Nephron progenitor cell (in vitro differentiated cells): Measurements from ENCODE around the gene ZBTB46.
A peak's percentile ranks its signal among the peaks of the same experiment; 100 is the strongest.

ENCODE experiments used
- DNase-seq: peaks from one replicate; pipeline ENCODE4 v3.0.0; 2021
- H3K27ac Mint-ChIP-seq: 2 replicates; pipeline ENCODE4 v1.8.0; 2021; ENCODE audit warnings: mild to moderate bottlenecking, moderate library complexity, mixed read lengths
- H3K27me3 Mint-ChIP-seq: 2 replicates; pipeline ENCODE4 v1.8.0; 2021; ENCODE audit warnings: mild to moderate bottlenecking, low read depth, mixed read lengths; ENCODE audit not compliant: poor library complexity
- H3K36me3 Mint-ChIP-seq: 2 replicates; pipeline ENCODE4 v1.8.0; 2021; ENCODE audit warnings: low read depth, mixed read lengths
- H3K4me1 Mint-ChIP-seq: 2 replicates; pipeline ENCODE4 v1.8.0; 2021; ENCODE audit warnings: mixed read lengths
- H3K4me3 Mint-ChIP-seq: 2 replicates; pipeline ENCODE4 v1.8.0; 2021; ENCODE audit warnings: mild to moderate bottlenecking, moderate library complexity, mixed read lengths
- H3K9me3 Mint-ChIP-seq: 2 replicates; pipeline ENCODE4 v1.8.0; 2021; ENCODE audit warnings: mild to moderate bottlenecking, moderate library complexity, mixed read lengths
- TF ChIP-seq, protein P1 (sequence below): fragments of 200-600 bp; sonication (generic); IDR thresholded peaks from 2 replicates; pipeline ENCODE4 v1.5.0; 2021; ENCODE audit warnings: antibody characterized with exemption

The ZBTB46 gene

GRCh38 chr20:63755933-63756647 is 75.0 kb downstream of the ZBTB46 start:
- H3K27me3 Mint-ChIP-seq: no peaks in the 10 kb centered on the region
- no peak overlapping the region for H3K4me3 Mint-ChIP-seq
- peak overlapping the region; percentile 70 for H3K27ac Mint-ChIP-seq
- TF ChIP-seq, protein P1, sequence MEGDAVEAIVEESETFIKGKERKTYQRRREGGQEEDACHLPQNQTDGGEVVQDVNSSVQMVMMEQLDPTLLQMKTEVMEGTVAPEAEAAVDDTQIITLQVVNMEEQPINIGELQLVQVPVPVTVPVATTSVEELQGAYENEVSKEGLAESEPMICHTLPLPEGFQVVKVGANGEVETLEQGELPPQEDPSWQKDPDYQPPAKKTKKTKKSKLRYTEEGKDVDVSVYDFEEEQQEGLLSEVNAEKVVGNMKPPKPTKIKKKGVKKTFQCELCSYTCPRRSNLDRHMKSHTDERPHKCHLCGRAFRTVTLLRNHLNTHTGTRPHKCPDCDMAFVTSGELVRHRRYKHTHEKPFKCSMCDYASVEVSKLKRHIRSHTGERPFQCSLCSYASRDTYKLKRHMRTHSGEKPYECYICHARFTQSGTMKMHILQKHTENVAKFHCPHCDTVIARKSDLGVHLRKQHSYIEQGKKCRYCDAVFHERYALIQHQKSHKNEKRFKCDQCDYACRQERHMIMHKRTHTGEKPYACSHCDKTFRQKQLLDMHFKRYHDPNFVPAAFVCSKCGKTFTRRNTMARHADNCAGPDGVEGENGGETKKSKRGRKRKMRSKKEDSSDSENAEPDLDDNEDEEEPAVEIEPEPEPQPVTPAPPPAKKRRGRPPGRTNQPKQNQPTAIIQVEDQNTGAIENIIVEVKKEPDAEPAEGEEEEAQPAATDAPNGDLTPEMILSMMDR: no peak
- no peak for DNase-seq
- H3K9me3 Mint-ChIP-seq: peaks cover 8% of the 10 kb centered on the region
- H3K4me1 Mint-ChIP-seq: peaks cover 31% of the 10 kb centered on the region
- peaks cover 68% of the 10 kb centered on the region for H3K36me3 Mint-ChIP-seq

GRCh38 chr20:63754008-63754407 is 77.1 kb downstream of the ZBTB46 start:
- H3K27ac Mint-ChIP-seq: peak overlapping the region; percentile 94
- H3K9me3 Mint-ChIP-seq: no peaks in the 10 kb centered on the region
- peaks cover 32% of the 10 kb centered on the region for H3K4me1 Mint-ChIP-seq
- no peaks in the 10 kb centered on the region for H3K27me3 Mint-ChIP-seq
- DNase-seq: no peak
- TF ChIP-seq, protein P1: no peak
- H3K36me3 Mint-ChIP-seq: peaks cover 47% of the 10 kb centered on the region
- no peak overlapping the region for H3K4me3 Mint-ChIP-seq

DNA sequence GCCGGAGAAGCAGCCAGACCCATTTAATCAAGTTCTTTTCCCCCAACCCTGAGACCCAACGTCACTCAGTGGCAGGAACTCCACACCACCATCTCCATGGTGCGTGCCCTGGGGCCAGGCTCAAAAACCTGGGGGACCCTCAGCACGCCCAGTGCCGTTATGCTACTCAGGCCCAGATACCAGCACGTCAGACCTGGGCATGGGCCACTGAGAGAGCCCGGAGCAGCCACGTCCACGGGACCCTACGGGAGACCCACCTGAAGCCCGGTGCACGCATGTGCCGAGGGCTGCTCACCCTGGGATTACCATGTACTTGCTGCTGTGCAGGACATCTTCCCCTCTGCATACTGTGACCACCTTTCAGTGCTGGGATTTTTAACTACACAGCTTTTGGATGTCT is 77.7 kb downstream of the ZBTB46 start:
- no peaks in the 10 kb centered on the region for H3K9me3 Mint-ChIP-seq
- H3K4me3 Mint-ChIP-seq: no peak overlapping the region
- TF ChIP-seq, protein P1: no peak
- no peak for DNase-seq
- H3K27me3 Mint-ChIP-seq: no peaks in the 10 kb centered on the region
- H3K4me1 Mint-ChIP-seq: peaks cover 36% of the 10 kb centered on the region
- H3K27ac Mint-ChIP-seq: peak overlapping the region; percentile 94
- peaks cover 41% of the 10 kb centered on the region for H3K36me3 Mint-ChIP-seq

DNA sequence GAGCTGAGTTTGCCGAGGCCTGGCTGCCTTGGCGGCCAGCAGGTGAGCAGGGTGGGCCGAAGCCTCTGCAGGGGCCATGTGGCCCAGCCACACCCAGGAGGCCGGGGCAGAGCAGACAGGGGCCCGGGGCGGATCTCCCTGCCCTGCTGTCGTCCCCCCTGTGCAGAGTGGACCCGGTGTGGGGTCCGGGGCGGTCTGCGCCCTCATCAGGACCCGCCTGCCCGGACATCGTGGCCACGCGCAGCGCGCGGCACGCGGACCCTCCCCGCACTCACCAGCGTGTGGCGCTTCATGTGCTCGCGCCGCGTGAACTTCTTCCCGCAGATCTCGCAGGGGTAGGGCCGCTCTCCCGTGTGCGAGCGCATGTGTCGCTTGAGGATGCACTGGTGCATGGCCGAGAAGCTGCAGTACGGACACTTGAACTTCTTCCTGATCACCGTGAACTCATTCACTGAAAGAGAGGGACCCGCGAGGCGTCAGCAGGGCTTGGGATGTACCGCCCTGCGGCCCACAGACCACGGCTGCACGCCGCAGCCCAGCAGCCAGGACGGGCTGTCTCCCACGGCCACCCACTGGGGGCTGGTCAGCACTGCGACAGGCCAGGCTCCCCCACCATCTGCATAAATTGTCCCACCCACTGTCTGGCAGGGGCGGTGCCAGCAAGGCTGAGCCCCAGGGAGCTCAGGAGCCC is 78.5 kb downstream of the ZBTB46 start:
- H3K36me3 Mint-ChIP-seq: peaks cover 36% of the 10 kb centered on the region
- TF ChIP-seq, protein P1: no peak
- peaks cover 36% of the 10 kb centered on the region for H3K4me1 Mint-ChIP-seq
- no peaks in the 10 kb centered on the region for H3K9me3 Mint-ChIP-seq
- no peak overlapping the region for H3K4me3 Mint-ChIP-seq
- no peak overlapping the region for H3K27ac Mint-ChIP-seq
- DNase-seq: no peak
- H3K27me3 Mint-ChIP-seq: no peaks in the 10 kb centered on the region

DNA sequence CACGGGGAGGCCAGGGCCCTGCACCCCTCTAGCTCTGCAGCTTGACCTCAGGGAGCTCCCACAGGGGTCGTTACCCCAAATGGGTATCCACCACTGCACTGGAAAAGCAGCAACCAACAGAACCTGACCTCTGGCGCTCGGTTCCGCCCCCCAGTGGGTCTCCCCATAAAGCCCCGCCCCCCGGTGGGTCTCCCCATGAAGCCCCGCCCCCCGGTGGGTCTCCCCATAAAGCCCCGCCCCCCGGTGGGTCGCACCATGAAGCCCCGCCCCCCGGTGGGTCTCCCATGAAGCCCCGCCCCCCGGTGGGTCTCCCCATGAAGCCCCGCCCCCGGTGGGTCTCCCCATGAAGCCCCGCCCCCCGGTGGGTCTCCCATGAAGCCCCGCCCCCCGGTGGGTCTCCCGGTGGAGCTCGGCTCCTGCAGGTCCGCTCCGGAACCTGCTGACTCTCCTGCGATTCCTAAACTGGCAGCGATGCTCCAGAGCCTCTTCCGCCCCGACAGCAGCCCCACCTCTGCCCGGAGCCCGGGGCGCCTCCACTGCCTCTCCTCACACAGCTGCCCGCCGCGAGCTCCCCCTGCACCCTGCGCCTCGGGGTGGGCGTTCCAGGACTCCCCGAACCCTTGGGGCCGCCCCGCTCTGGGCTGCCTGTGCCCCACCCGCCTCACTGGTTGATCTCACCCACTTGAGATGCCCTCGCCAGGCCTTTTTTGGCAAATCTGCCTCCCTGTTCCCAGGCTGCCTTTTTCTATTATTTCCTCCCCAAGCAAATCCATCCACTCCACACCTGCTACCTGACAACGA is 79.4 kb downstream of the ZBTB46 start:
- no peaks in the 10 kb centered on the region for H3K27me3 Mint-ChIP-seq
- TF ChIP-seq, protein P1: no peak
- peaks cover 31% of the 10 kb centered on the region for H3K36me3 Mint-ChIP-seq
- peaks cover 36% of the 10 kb centered on the region for H3K4me1 Mint-ChIP-seq
- DNase-seq: peak; percentile 61
- peak overlapping the region; percentile 71 for H3K27ac Mint-ChIP-seq
- no peaks in the 10 kb centered on the region for H3K9me3 Mint-ChIP-seq
- H3K4me3 Mint-ChIP-seq: no peak overlapping the region
